ENCODE measurements around the gene BRPF1.

DNA sequence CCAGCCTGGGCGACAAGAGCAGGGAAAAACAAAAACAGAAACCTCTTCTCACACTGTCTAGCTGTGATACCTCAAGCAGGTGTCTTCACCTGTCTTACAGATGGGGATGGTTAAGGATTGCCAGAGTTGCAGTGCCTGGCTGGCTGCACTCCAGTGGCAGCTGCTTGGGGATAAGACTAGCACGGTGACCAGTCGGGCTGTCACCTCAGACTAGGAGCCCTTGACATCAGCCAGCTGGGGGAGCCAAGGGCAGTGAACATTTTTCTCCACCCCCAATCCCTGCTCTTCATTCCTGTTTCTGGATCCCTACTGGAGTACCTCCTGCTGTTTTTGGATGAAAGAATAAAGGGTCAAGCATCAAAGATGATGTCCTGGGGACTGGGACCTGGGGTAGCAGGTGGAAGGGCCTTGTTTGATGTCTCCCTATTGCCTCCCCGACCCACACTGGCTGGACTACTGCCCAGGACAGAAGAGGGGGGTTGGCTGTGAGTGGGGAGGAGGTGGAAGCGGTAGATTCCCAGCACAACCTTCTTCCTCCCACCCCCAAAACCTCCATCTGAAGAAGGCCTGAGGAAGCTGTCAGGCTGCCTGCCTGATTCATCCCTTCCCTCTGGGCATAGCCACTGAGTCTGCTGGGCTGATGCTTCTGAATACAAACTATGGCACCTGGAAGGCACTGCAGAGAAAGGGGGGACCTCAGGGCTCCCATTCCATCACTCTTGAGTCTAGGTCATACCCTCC lies 34.9 kb upstream of the BRPF1 start:
- TF ChIP-seq RAD21 (IDR thresholded peaks at IDR 0.05; ENCODE audit: insufficient read depth, low read depth, low read length) (no peak), MTA3 (IDR thresholded peaks at IDR 0.05; ENCODE audit: borderline replicate concordance, low read length) (no peak), ZNF274 (IDR thresholded peaks at IDR 0.05; ENCODE audit: insufficient read depth, insufficient read length) (no peak), EP300 (IDR thresholded peaks at IDR 0.05; ENCODE audit: borderline replicate concordance in 1 of 2, control insufficient read depth in 1 of 2, low read depth in 2 of 2, low read length in 2 of 2) (no peak), DPF2 (IDR thresholded peaks at IDR 0.05) (no peak)
- TF ChIP-seq, protein P1, sequence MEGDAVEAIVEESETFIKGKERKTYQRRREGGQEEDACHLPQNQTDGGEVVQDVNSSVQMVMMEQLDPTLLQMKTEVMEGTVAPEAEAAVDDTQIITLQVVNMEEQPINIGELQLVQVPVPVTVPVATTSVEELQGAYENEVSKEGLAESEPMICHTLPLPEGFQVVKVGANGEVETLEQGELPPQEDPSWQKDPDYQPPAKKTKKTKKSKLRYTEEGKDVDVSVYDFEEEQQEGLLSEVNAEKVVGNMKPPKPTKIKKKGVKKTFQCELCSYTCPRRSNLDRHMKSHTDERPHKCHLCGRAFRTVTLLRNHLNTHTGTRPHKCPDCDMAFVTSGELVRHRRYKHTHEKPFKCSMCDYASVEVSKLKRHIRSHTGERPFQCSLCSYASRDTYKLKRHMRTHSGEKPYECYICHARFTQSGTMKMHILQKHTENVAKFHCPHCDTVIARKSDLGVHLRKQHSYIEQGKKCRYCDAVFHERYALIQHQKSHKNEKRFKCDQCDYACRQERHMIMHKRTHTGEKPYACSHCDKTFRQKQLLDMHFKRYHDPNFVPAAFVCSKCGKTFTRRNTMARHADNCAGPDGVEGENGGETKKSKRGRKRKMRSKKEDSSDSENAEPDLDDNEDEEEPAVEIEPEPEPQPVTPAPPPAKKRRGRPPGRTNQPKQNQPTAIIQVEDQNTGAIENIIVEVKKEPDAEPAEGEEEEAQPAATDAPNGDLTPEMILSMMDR (IDR thresholded peaks at IDR 0.05 in 2 of 3, conservative IDR thresholded peaks at IDR 0.05 in 1 of 3; ENCODE audit: control insufficient read depth in 2 of 3, extremely low read depth in 1 of 3, insufficient read depth in 1 of 3, low read depth in 3 of 3, low read length in 3 of 3) = no peak
- TF ChIP-seq, protein P2, sequence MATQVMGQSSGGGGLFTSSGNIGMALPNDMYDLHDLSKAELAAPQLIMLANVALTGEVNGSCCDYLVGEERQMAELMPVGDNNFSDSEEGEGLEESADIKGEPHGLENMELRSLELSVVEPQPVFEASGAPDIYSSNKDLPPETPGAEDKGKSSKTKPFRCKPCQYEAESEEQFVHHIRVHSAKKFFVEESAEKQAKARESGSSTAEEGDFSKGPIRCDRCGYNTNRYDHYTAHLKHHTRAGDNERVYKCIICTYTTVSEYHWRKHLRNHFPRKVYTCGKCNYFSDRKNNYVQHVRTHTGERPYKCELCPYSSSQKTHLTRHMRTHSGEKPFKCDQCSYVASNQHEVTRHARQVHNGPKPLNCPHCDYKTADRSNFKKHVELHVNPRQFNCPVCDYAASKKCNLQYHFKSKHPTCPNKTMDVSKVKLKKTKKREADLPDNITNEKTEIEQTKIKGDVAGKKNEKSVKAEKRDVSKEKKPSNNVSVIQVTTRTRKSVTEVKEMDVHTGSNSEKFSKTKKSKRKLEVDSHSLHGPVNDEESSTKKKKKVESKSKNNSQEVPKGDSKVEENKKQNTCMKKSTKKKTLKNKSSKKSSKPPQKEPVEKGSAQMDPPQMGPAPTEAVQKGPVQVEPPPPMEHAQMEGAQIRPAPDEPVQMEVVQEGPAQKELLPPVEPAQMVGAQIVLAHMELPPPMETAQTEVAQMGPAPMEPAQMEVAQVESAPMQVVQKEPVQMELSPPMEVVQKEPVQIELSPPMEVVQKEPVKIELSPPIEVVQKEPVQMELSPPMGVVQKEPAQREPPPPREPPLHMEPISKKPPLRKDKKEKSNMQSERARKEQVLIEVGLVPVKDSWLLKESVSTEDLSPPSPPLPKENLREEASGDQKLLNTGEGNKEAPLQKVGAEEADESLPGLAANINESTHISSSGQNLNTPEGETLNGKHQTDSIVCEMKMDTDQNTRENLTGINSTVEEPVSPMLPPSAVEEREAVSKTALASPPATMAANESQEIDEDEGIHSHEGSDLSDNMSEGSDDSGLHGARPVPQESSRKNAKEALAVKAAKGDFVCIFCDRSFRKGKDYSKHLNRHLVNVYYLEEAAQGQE (IDR thresholded peaks at IDR 0.05; ENCODE audit: low read depth, low read length) = no peak
- TF ChIP-seq, protein P3, sequence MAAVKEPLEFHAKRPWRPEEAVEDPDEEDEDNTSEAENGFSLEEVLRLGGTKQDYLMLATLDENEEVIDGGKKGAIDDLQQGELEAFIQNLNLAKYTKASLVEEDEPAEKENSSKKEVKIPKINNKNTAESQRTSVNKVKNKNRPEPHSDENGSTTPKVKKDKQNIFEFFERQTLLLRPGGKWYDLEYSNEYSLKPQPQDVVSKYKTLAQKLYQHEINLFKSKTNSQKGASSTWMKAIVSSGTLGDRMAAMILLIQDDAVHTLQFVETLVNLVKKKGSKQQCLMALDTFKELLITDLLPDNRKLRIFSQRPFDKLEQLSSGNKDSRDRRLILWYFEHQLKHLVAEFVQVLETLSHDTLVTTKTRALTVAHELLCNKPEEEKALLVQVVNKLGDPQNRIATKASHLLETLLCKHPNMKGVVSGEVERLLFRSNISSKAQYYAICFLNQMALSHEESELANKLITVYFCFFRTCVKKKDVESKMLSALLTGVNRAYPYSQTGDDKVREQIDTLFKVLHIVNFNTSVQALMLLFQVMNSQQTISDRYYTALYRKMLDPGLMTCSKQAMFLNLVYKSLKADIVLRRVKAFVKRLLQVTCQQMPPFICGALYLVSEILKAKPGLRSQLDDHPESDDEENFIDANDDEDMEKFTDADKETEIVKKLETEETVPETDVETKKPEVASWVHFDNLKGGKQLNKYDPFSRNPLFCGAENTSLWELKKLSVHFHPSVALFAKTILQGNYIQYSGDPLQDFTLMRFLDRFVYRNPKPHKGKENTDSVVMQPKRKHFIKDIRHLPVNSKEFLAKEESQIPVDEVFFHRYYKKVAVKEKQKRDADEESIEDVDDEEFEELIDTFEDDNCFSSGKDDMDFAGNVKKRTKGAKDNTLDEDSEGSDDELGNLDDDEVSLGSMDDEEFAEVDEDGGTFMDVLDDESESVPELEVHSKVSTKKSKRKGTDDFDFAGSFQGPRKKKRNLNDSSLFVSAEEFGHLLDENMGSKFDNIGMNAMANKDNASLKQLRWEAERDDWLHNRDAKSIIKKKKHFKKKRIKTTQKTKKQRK (IDR thresholded peaks at IDR 0.05; ENCODE audit: low read depth, low read length) = no peak

All from GM12878 (cell line).